ENCODE data around the gene UGDH. TPM values are rescaled to one million over a fixed set of nuclear protein-coding genes. Genes with fewer than 3 reads are reported as not detected.
A peak's percentile ranks its signal among the peaks of the same experiment; 100 is the strongest.

UGDH gene
- polyA plus RNA-seq, 2 of the 4 experiments (the other 2 are of a cell fraction), result 610 to 691 TPM

GRCh38 chr4:39521253-39521919 lies 5.9 kb downstream of the UGDH start:
- TF ChIP-seq TP53 (CRISPR knock-in tag; IDR thresholded peaks at IDR 0.05) (no peak), EHMT2 (IDR thresholded peaks at IDR 0.05; ENCODE audit: low read depth) (no peak), POLR2AphosphoS2 (conservative IDR thresholded peaks at IDR 0.05; ENCODE audit: low read length) (no peak), FOSL2 (IDR thresholded peaks at IDR 0.05) (no peak), FOSL2 (CRISPR knock-in tag; IDR thresholded peaks at IDR 0.05) (0 out of 2 replicates have a peak, but pooled peaks have one; percentile 7), CBX8 (IDR thresholded peaks at IDR 0.05) (no peak), USF2 (IDR thresholded peaks at IDR 0.05) (no peak)
- peak overlapping the region; percentile 92 for H3K4me3 ChIP-seq
- peaks cover 31% of the 10 kb centered on the region for H3K4me1 ChIP-seq
- H3K27ac ChIP-seq, result peak overlapping the region; percentile 96 to 99
- POLR2A ChIA-PET, result interaction anchor here (0.6 to 5.1 kb wide), 3 partner anchors 52 to 492 kb away, joined by 3 to 36 read pairs (median 4); partner anchors contain the start of gene SMIM14
- WGBS (ENCODE audit: missing lambda C conversion rate), result under 1% methylated on average over 5 of the region's 5 CpGs
- CTCF ChIA-PET, result interaction anchor here (1.0 to 1.2 kb wide), 3 partner anchors 52 to 117 kb away, joined by 3 to 6 read pairs (median 4); partner anchors contain the start of gene SMIM14
- FAIRE-seq, result no peak
- peak overlapping the region; percentile 86 for H3K4me2 ChIP-seq
- no peak for DNase-seq (ENCODE audit: low read depth in 1 of 2, low spot score in 1 of 2)
- H3K9me3 ChIP-seq, result no peaks in the 10 kb centered on the region
- ATAC-seq, result 0 out of 6 replicates have a peak, but pooled peaks of 1 of the 2 experiments have one; percentile 13

- ChIA-PET POLR2A (no interaction called here), CTCF (interaction anchor here (0.7 kb wide), 1 partner anchor 49 kb away, joined by 3 read pairs; no protein-coding TSS in a partner anchor)
- Histone ChIP-seq H3K4me3 (no peak overlapping the region), H3K4me2 (peak overlapping the region; percentile 15; the same call in 1 of the 3 replicates), H3K9me3 (no peaks in the 10 kb centered on the region), H3K27ac (peak overlapping the region; percentile 83 to 99), H3K4me1 (peaks cover 57% of the 10 kb centered on the region)
- FAIRE-seq (no peak), DNase-seq (ENCODE audit: low read depth in 1 of 2, low spot score in 1 of 2) (no peak), ATAC-seq (no peak)
- WGBS (ENCODE audit: missing lambda C conversion rate), result 90% methylated on average over 6 of the region's 6 CpGs
- no peak for TF ChIP-seq RAD21 (conservative IDR thresholded peaks at IDR 0.05 in 1 of 2, IDR thresholded peaks at IDR 0.05 in 1 of 2)
- no peak for TF ChIP-seq MAZ (IDR thresholded peaks at IDR 0.05; ENCODE audit: borderline replicate concordance, low read depth, low read length)
- no peak for TF ChIP-seq HOXB5 (CRISPR knock-in tag; IDR thresholded peaks at IDR 0.05)
- TF ChIP-seq BHLHE40 (IDR thresholded peaks at IDR 0.05; ENCODE audit: low read depth, low read length), result no peak
- no peak for TF ChIP-seq CEBPB (IDR thresholded peaks at IDR 0.05)
- TF ChIP-seq CHD2 (IDR thresholded peaks at IDR 0.05; ENCODE audit: low read length, partially characterized antibody), result no peak
- no peak for TF ChIP-seq GATA3 (IDR thresholded peaks at IDR 0.05; ENCODE audit: borderline replicate concordance)
- TF ChIP-seq HEYL (CRISPR knock-in tag; IDR thresholded peaks at IDR 0.05), result no peak
- TF ChIP-seq JUNB (IDR thresholded peaks at IDR 0.05), result no peak
- no peak for TF ChIP-seq CHD4 (IDR thresholded peaks at IDR 0.05; ENCODE audit: borderline replicate concordance)
- no peak for TF ChIP-seq ZC3H11A (IDR thresholded peaks at IDR 0.05)
- no peak for TF ChIP-seq RCOR1 (IDR thresholded peaks at IDR 0.05; ENCODE audit: low read depth, low read length)
- no peak for TF ChIP-seq ZSCAN20 (CRISPR knock-in tag; IDR thresholded peaks at IDR 0.05)
- TF ChIP-seq SMC3 (IDR thresholded peaks at IDR 0.05), result no peak
Measured at GRCh38 chr4:39518484-39518883, 8.8 kb downstream of the UGDH start.

GRCh38 chr4:39516407-39516966 lies 10.8 kb downstream of the UGDH start:
- CTCF ChIA-PET, result no interaction called here
- DNase-seq (ENCODE audit: low read depth in 1 of 2, low spot score in 1 of 2) (no peak), FAIRE-seq (no peak), ATAC-seq (no peak)
- Histone ChIP-seq H3K4me3 (no peak overlapping the region), H3K27ac (peak overlapping the region; percentile 98 to 99), H3K4me1 (peaks cover 76% of the 10 kb centered on the region), H3K9me3 (no peaks in the 10 kb centered on the region), H3K4me2 (peak overlapping the region; percentile 50)
- TF ChIP-seq CHD4 (IDR thresholded peaks at IDR 0.05; ENCODE audit: borderline replicate concordance) (no peak), HOXB5 (CRISPR knock-in tag; IDR thresholded peaks at IDR 0.05) (peak; percentile 45; the same call in 1 of the 2 replicates), CEBPB (IDR thresholded peaks at IDR 0.05) (no peak), CTCF (IDR thresholded peaks at IDR 0.05) (no peak), NR3C1 (IDR thresholded peaks at IDR 0.05) (no peak), FOXS1 (CRISPR knock-in tag; IDR thresholded peaks at IDR 0.05) (0 out of 2 replicates have a peak, but pooled peaks have one; percentile 9), KDM1A (IDR thresholded peaks at IDR 0.05; ENCODE audit: low read depth) (no peak), CBX8 (IDR thresholded peaks at IDR 0.05) (no peak), POLR2A (IDR thresholded peaks at IDR 0.05; ENCODE audit: low read length) (no peak)
- 8% methylated on average over 2 of the region's 2 CpGs for WGBS (ENCODE audit: missing lambda C conversion rate)
- POLR2A ChIA-PET, result interaction anchor here (1.4 to 3.5 kb wide), 2 partner anchors 10 to 14 kb away, joined by 4 to 35 read pairs; partner anchors contain the start of gene UGDH
